GM12878 (cell line): ENCODE measurements around the gene CNTNAP2.

Experiments used
- RELA ChIP-seq: fragments of 450-650 bp; IDR thresholded peaks from 2 replicates; pipeline ENCODE4 v1.8.0; 2014; ENCODE audit warnings: borderline replicate concordance; ENCODE audit not compliant: partially characterized antibody
- TF ChIP-seq, protein P1 (sequence below): IDR thresholded peaks from 2 replicates; pipeline ENCODE4 v1.6.1; 2011; ENCODE audit warnings: low read depth, mild to moderate bottlenecking, low read length, moderate library complexity, borderline replicate concordance; ENCODE audit errors: extremely low read depth
- TF ChIP-seq, protein P2 (sequence below), 3 experiments: IDR thresholded peaks in 2 of 3; conservative IDR thresholded peaks in 1 of 3; 2 replicates each; pipeline ENCODE4 v1.5.1; 2011; ENCODE audit warnings: low read depth in 3 of 3, low read length in 3 of 3, mild to moderate bottlenecking in 3 of 3, control low read depth in 2 of 3, moderate library complexity in 2 of 3, inconsistent platforms in 1 of 3, mixed read lengths in 1 of 3; ENCODE audit not compliant: control insufficient read depth in 2 of 3, insufficient read depth in 1 of 3; ENCODE audit errors: extremely low read depth in 1 of 3

DNA sequence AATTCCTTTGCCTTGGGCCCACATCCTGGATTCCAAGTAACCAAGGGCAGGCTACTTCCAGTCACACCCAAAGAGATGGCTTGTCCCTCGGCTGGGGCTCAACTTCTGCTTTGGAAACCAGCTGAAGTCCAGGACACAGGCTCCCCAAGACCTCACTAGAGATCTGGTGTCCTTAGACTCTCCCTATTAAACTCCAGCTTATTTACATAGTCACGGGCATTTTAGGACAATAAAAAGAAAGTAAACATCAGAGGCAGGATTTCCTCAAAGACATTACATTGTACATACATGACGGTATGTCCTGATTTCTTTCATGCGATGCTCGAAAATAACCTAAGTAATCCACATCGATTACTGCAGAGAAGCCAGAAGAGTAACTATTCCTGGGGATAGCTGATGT lies 2012.4 kb downstream of the CNTNAP2 start:
- no peak for TF ChIP-seq RELA
- TF ChIP-seq, protein P1, sequence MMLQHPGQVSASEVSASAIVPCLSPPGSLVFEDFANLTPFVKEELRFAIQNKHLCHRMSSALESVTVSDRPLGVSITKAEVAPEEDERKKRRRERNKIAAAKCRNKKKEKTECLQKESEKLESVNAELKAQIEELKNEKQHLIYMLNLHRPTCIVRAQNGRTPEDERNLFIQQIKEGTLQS, result no peak
- TF ChIP-seq, protein P2, sequence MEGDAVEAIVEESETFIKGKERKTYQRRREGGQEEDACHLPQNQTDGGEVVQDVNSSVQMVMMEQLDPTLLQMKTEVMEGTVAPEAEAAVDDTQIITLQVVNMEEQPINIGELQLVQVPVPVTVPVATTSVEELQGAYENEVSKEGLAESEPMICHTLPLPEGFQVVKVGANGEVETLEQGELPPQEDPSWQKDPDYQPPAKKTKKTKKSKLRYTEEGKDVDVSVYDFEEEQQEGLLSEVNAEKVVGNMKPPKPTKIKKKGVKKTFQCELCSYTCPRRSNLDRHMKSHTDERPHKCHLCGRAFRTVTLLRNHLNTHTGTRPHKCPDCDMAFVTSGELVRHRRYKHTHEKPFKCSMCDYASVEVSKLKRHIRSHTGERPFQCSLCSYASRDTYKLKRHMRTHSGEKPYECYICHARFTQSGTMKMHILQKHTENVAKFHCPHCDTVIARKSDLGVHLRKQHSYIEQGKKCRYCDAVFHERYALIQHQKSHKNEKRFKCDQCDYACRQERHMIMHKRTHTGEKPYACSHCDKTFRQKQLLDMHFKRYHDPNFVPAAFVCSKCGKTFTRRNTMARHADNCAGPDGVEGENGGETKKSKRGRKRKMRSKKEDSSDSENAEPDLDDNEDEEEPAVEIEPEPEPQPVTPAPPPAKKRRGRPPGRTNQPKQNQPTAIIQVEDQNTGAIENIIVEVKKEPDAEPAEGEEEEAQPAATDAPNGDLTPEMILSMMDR (IDR thresholded peaks at IDR 0.05 in 2 of 3, conservative IDR thresholded peaks at IDR 0.05 in 1 of 3; ENCODE audit: control insufficient read depth in 2 of 3, extremely low read depth in 1 of 3, insufficient read depth in 1 of 3, low read depth in 3 of 3, low read length in 3 of 3), result no peak
